ENCODE results near the gene RFT1. TPM values are rescaled to one million over a fixed set of nuclear protein-coding genes. Genes with fewer than 3 reads are reported as not detected.

Gene RFT1, protein sequence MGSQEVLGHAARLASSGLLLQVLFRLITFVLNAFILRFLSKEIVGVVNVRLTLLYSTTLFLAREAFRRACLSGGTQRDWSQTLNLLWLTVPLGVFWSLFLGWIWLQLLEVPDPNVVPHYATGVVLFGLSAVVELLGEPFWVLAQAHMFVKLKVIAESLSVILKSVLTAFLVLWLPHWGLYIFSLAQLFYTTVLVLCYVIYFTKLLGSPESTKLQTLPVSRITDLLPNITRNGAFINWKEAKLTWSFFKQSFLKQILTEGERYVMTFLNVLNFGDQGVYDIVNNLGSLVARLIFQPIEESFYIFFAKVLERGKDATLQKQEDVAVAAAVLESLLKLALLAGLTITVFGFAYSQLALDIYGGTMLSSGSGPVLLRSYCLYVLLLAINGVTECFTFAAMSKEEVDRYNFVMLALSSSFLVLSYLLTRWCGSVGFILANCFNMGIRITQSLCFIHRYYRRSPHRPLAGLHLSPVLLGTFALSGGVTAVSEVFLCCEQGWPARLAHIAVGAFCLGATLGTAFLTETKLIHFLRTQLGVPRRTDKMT
- total RNA-seq, result 8.1 and 12.9 TPM in 2 replicates

DNA sequence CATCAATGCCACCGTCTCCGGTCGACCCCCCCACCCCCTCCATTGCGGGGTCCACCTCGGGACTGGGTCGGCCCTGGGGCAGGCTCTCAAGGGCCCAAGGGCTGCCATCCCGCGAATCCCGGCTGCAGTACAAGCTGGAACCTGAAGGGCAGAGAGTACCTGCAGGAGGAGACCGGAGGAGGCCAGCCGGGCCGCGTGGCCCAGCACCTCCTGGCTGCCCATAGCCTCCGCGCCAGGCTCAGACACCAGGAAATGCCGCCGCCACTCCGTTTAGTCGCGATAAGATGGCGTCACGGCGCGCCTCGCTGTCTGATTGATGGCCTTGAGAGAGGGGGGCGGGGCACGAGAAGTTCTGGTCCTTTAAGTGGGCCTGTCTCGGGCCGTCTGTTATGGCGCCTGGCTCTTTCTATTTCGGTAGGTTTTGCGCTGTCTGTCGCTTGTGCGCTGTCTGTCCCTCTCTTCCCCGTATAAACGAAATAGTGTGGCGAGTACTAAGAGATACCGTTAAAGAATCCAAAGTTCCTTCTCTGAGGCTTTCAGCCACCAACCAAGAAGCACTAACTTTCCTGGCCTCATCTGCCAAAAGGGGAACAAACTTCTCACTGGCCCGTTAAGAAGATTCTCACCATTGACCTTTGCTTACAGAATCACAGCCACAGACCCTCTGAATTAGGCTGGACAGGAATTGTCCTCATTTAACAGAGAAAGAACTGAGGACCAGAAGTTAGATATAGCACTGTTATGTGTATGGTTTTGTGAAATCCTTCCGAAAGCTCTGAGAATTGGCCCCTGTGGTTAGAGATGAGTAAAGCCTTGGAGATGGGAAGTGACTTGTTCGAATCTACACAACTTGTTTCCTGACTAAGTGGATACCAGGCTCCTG, at the start of gene RFT1:
Gene RFT1 (minus strand): TSS at position 257 of the 883 bp plus-strand sequence. CDS start 35 bp downstream, at position 222.

DNA sequence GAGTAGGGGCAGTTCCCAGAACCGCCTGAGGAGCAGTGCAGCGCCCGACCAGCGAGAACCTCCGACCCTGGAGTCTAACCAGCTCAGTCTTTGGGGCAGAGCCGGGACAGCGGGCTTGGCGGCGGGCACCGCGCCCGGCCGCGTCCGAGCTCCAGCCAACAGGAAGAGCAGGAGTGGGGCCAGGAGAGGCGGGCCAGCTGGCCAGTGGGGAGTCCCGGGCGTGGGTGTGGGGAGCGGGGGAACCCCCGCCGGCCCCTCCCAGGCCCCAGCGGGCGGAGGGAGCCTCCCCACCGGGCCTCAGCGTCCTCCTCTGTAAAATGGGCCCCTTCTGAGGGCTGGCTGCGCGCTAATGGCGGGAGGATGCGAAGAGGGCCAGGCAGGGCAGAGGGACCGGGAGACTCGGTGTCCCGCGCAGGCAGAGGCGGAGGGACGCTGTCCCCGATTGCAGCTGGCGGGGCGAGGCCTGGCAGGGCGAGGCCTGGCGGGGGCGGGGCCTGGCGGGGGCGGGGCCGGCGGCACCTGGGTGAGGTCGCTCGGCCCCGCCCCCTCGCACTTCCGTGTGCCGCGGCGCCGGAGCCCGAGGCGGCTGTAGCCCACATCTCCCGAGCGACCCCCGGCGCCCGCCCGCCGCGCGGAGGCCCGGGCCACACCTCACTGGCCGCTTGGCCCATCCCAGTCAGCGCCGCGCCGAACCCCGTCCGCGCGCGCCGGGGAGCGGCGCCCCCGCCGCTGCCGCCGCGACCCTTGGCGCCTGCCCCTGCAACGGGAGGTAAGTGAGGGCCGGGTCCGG, 30.6 kb upstream of the RFT1 start, which contains the start of gene PRKCD:
Gene PRKCD (plus strand): TSS at position 550 of the 790 bp plus-strand sequence. CDS start 17,214 bp downstream, outside the sequence.

DNA sequence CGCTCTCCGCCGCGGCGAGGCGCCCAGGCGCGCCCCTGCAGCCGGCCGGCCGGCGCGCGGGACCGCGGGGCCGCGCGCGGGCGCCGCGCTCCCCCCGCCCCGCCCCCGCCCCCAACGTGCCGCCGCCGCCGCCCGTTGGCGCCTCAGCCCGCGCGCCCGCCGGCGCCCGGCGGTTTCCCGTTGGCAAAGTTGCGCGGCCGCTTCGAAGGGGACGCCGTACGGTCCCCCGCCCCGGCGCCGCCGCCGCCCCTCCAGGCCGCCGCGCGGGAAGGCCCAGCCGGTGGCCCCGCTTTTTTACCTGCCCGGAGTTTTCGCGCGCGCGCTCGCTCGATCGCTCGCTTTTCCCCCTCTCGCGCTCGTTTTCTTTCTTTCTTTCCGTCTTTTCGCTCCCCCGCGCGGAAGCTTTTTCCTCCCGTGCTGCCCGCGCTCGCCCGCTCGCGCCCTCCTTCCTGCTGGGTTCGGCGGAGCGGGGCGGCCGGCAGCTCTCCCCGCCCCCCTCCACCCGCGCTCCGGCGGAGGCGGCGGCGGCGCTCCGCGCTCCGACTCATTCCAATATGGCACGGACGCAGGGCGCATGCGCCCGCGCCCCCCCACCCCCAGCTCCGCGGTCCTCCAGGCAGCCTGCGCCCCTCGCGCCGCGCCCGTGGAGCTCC, 84.6 kb downstream of the RFT1 start, which contains the start of gene SFMBT1:
Gene SFMBT1 (minus strand): TSS at position 556 of the 653 bp plus-strand sequence. CDS start 76,945 bp downstream, outside the sequence.

Other genes with a start within 250 kb of the RFT1 start
- gene STIMATE, start 232.9 kb downstream of the RFT1 start, total RNA-seq, result 12.9 and 14.5 TPM in 2 replicates
- 8.8 and 10.6 TPM in 2 replicates for gene SFMBT1, start 84.4 kb downstream of the RFT1 start, total RNA-seq
- gene PRKCD, start 30.8 kb upstream of the RFT1 start, total RNA-seq, result 2.2 and 4.3 TPM in 2 replicates
- 507 and 636 TPM in 2 replicates for gene TKT, start 125.6 kb upstream of the RFT1 start, total RNA-seq
- gene DCP1A, start 217.1 kb upstream of the RFT1 start, total RNA-seq, result 11.8 and 14.7 TPM in 2 replicates

Measured in subcutaneous preadipocyte (primary cell).